HG03159 (cell line): ENCODE measurements around the gene MSRB1.

Experiments used
- ATAC-seq: cut with Tn5 transposase; IDR thresholded peaks from one replicate; pipeline ENCODE4 v1.9.1; 2021; ENCODE audit warnings: mild to moderate bottlenecking, moderate library complexity; ENCODE audit not compliant: unreplicated experiment

The MSRB1 gene

DNA sequence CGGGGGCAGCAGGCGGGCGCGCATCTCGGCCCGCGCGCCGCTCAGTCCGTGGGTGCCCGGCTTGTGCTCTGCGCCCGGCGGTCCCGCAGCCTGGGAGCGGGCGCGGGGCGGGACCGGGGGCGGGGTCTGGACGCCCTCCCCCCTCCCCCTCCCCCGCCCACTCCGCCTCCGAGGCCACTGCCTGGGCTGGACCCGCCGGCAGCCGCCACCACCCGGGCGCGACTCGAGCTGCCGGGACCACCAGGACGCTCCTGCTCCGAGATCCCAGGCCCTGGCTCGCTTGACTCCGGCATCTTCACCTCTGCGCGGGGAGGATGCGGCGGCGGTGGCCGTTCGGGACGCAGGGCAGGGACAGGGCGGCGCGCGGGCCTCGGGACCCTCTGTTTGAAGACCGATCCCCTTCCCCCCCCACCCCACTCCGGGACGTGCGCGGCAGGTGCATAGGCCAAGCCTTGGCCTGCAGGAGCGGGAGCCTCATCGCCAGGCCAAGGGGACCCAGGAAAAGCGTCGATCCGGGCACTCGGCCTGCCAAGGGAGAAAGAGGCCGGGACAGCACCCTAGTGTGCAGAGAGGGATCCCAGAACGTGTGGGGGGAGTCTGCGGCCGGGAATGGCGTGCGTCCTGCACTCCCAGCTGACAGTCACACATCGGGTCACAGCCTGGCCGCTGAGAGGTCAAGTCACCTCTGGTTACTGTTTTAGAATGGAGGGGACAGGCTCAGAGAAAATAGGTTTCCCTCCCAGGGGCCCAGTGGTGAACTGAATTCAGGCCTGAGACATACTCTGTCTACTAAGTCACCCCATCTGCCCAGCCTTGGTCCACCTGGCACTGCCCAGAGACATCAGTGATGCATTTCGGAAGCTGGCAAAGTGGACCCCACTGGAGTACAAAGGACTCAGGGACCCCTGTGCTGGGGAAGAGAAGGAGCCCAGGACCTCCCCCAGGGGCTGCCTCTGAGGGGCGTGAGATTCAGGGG lies 24.4 kb downstream of the MSRB1 start, which contains the start of gene HS3ST6:
HS3ST6 (minus strand) TSS at position 65 of the 976 bp plus-strand sequence. CDS start 92 bp downstream, outside the sequence.
- no peak for ATAC-seq

DNA sequence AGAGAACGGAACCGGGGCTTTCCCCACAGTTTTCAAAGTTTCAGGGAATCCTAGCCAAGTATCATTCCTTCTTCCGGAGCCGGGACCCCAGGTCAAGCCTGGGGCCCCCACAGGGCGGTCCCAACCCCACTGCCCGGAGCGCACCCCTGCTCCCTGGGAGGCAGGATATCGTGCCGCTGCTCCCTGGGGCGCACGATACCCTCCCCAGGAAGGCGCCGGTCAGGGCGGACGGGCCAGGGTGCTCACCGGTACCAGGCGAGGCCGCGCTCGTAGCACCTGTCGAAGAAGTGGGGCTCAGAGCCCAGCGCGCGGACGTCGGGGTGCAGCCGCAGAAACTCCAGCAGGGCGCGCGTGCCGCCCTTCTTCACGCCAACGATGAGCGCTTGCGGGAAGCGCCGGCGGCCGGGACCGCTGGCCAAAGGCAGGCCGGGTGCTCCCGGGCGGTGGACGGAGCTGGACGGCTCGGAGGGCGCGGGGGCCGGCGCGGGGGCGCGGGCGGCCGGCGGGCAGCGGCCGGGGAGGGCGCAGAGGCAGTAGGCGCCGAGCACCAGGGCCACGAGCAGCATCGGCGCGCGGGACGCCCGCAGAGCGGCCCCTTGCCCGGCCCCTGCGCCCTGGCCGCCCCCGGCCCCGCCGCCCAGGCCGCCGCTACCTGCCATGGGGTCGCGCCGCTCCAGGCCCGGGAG lies 25.2 kb downstream of the MSRB1 start:
- no peak for ATAC-seq

DNA sequence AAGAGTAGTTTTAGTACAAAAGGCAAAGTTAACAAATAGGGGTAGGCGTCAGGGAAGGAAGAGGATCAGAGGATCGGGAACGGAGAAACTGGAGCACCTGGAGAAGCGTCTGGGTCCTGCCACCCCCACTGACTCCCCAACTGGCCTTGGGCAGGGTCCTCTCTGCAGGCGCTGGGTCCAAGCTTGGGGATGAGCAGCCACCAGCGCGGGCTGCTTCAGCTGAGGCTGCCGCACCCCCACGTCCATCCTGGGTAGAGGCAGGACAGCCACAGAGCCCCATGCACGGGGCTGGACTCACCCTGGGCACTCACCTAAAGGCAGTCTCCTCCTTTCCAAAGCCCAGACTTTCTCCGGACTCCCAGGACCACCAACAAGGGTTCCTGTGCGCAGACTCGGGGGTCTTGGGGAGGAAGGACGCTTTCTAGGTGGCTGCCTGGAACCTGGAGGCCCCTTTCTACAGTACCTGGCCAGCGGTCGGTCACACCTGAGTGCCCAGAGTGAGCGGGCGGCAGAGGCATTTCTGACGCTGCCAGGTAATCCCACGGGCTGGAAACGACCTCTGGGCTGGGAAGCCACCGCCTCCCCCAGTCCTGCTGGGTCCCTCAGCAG lies 25.8 kb downstream of the MSRB1 start:
- no peak for ATAC-seq

DNA sequence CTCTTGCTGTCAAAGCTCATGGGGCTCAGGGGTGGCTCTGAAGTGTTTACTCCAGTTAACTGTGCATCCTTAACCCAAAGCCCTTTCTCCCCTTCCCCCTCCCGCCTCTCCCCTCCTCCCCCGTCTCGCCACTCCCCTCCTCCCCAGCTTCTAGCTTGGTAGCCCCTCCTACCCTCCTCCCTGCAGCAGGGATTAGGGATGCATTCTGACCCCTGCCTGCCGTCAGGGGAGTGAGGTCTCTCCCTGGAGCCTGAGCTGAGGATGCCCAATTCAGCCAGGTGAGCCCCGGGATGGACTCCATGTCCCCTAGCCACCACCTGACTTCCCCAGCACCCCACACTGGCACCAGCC lies 26.4 kb downstream of the MSRB1 start:
- no peak for ATAC-seq

DNA sequence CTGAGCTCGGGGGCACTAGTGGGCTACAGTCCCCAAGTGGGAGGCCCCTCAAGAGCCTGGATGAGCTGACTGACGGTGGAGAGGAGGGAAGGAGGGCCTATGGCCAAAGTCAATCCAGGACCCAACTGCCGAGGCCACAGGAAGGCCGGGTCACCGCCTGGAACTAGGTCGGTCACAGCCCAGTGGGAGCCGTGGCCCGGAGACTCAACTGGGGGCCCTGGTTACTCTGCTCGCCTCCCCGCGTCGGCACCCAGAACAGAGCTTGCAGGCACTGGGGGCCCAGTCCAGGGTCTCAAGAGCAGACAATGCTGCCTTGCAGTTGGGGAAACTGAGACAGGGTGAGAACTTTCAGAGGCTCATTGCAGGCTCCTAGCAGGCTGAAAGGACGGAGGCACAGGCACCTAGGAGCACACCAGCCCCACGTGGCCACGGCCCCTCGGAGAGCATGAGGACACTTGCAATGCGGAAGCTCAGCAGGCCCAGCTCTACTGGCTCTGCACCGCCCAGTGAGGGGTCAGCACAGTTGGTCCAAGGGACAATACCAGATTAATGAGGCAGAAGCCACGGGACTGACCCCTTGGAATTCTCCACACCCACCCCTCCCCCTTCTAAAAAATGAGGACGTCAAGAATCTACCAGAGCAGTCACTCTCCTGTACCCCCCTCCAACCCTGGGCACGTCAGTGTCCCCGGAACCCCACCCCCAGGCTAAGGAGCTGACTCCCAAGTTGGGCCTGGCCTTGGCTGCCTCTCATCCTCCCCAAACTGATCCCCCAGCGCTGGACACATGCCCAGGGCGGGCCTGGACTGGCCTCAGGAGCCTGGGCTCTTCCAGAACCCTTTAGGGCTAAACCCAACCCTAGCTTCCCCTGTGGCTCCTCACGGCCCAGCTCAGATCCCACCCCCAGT lies 27.0 kb downstream of the MSRB1 start:
- ATAC-seq: no peak

DNA sequence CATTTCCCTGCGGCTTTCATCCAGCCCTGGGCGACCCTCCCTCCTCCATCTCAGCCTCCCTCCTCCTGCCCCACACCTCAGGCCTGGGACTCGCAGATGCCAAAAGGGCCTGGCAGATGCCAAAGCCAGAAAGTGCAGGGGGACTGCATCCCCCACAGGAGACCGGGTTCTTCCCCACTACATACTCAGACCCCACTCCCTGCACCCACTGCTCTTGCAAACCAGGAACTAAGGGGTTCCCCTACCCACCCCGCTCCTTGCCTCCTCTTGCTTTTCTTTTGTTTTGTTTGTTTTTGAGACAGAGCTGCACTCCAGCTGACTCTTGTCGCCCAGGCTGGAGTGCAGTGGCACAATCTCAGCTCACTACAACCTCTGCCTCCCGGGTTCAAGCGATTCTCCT lies 28.0 kb downstream of the MSRB1 start:
- ATAC-seq: no peak

DNA sequence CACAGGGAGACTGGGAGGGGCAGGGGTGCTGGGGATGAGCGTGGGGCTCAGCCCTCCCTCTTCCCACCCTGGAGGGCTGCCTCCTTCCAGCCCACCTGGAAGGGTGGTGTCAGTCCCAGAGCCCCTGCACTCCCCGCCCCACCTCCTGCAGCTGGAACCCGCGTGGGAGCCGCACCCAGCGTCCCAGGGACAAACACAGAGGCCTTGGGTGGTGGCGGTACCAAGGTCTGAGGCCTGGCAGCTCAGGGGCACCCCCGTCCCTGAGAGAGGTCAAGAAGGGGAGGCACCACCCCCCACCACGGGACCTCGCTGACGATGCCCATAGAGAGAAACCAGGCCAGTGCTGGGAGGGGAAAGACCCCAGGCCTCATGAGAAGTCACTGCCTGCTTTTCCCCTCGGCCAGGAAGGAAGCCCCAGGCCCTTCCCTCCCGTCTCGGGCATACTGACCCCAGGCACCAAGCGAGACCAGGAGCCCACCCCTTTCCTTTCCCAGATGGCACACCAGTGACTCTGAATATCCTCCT lies 28.9 kb downstream of the MSRB1 start:
- ATAC-seq: no peak

DNA sequence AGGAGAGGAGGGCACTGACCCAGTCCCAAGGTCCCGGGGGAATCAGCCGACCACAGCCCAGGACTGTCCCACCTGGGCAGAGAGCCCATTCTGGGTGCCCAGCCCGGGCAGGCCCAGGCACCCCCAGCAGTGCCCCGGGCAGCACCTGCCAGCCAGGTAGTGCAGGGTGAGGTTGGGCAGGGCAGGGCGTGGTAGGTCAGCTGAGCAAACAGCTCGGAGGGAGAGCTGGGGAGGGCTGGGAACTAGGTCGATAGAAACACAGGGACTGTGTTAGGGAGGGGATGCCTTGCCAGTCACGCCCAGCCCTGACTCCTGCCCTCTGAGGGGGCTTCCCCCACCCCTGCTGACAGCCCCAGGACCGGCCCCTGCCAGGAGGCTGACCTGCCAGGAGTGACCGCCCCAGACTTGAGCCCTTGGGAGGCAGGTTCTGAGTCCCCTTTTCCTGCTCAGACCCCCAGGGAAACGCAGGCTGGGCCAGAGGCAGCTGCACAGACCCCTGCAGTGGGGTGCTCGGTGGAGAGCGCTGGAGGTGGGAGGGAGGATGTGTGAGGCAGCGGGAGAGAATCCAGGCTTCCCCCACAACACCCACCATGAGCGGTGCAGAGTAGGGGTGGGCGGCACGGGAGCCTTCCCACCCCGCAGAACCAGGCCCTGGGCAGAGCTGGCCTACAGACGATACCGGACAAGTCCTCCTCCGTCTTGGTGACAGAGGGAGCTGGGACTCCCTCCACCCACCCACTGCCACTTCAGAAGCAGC lies 29.5 kb downstream of the MSRB1 start:
- no peak for ATAC-seq

DNA sequence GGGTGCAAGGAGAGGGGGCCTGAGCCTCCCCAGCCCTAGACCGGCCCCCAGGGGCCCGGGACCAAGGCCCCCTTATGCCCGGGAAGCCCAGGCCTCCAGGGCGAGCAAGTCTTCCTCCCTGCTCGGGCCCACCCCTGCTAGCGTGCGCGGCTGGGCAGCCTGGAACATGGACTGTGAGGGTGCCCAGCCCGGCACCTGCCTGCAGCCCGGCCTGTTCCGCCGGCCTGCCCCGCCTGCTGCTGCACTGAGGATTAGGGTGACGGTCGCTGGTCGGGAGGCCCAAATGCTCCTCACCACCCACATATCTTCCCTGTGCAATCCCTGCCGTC lies 30.8 kb downstream of the MSRB1 start:
- ATAC-seq: no peak

DNA sequence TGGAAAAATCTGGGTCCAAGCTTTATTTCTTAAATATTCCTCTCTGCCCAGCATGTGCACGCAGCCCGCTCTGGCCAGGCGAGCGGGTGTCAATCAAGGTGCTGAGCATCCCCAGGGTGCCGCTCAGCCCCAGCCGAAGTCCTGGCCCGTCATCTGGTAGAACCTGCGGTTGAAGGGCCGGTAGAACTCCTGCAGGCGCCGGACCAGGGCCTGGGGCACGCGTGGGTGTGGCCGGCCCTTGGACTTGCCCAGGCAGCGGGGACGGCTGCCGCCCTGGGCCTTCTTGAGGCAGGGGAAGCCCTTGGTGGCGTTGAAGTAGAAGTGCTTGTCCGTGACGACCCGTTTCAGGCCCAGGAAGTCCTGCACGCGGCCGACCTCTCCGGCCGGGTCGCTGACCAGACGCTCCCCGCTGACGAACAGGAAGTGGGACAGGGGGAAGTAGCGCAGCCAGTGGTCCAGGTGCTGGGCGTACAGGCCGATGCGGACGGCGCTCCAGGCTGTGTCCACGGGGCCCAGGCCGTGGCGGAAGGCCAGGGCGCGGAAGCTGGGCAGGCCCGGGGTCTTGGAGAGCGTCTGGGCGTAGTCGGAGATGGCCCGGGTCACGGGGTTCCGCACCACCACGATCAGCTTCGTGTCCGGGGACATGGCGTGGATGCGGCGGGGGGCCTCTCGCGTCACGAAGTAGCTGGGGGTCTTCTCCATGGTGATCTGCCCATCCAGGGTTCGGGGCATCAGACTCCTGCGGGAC lies 31.4 kb downstream of the MSRB1 start:
- no peak for ATAC-seq

DNA sequence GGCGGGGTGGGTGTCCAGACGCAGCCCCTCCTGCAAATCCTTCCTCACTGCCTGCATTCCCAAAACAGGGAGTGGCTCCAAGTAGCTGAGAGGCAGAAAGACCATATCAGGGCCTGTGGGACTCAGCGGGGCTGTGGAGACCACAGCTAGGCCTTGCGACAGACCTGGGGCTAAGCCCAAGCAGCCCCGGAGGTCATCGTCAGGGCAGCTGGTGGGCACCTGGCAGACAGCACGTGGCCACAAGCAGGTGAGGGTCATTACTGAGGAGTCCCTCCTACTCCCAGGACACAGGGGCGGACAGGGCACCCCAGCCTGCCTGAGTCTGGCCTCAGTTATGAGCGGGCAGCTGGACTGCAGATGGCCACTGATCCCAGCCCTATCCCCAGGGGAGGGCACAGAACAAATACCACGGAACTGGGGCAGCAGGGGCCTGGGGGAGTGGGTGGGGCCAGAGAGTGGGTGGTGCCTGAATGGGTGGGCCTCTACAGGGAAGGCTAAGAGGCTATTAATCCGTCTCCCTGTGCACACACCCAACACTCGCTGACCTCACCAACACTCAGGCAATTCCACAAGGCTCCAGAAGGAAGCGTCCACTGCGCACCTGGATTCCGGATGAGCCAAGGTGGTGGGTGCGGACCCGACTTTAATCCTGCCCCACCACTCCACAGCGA lies 33.3 kb downstream of the MSRB1 start:
- ATAC-seq: no peak

DNA sequence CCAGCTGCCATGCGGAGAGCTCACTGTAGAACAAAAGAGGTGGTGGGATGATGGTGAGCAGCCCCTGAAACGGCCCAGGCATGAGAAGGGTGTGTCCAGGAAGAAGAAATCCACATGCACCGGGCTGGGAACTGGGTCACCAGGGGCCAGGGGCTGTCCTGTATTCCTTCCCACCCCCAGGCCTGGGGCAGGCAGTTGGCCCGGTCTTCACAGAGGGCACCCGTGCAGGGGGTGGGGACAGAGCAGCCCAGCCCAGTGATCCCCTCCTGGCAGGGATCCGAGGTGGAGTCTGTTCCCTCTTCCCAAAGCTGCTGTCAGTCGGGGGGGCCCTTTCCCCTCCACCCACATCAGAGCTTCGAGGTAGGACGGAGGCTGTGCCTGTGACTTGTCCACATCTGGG lies 34.0 kb downstream of the MSRB1 start:
- no peak for ATAC-seq

DNA sequence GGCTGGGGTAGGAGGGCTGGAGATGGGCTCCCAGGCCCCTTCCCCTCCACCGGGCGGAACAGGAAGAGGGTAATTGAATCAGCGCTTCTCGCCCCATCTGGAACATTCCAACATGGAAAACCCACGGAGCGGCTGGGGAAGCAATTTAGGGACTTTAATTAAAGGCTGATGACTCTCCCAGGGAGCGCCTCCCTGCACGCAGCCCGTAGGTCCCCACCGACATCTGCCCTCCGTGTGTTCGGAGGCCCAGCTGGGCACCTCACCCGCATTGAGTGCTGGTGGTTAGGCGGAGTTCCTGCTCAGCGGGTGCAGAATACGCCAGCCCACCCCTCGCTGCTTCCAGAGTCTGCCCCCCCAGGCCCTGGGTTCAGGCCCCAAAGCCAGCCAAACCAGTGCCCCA lies 34.8 kb downstream of the MSRB1 start:
- ATAC-seq: no peak

DNA sequence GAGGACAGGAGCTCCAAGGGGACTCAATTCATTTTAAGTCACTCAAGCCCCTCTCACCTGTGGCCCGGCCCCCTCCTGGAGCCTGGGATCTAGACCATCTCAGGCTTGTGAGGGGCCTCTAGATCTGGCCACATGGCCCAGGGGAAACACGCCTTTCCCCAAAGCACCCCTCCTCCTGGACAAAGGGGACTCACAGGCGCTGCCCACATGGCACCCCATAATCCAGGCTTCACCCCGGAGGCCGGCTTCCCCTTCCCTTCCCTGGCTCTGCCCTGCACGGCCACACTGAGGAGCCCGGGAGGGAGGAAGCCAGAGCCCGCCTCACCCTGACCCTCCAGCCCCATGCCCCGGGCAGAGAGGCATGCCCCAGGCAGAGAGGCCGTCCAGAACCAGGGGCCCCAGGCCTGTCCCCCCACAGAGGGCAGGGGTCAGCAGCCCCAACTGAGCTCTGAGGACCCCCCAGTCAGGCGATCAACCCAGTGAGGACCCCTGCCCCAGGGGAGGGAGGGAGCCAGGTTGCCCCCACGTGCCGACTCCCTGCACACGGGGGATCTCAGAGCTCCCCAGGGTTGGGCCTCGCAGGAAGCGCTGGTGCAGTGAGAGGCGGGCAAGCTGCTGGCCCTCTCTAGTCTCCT lies 35.7 kb downstream of the MSRB1 start:
- no peak for ATAC-seq

DNA sequence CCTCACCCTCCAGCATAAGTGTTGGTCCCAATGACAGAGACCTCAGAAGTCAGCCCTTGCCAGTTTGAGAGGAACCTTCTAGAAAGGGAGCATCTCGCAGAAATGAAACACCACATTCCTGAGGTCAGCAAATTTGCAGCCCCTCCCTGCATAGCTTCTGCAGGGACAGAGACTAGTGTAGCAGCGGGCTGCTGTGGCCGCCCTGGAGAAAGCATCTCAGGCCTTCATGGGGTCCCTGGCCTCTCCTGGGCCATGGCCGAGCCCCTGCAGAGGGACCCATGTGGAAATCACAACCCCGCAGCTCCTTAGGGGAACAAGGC lies 36.2 kb downstream of the MSRB1 start:
- no peak for ATAC-seq

DNA sequence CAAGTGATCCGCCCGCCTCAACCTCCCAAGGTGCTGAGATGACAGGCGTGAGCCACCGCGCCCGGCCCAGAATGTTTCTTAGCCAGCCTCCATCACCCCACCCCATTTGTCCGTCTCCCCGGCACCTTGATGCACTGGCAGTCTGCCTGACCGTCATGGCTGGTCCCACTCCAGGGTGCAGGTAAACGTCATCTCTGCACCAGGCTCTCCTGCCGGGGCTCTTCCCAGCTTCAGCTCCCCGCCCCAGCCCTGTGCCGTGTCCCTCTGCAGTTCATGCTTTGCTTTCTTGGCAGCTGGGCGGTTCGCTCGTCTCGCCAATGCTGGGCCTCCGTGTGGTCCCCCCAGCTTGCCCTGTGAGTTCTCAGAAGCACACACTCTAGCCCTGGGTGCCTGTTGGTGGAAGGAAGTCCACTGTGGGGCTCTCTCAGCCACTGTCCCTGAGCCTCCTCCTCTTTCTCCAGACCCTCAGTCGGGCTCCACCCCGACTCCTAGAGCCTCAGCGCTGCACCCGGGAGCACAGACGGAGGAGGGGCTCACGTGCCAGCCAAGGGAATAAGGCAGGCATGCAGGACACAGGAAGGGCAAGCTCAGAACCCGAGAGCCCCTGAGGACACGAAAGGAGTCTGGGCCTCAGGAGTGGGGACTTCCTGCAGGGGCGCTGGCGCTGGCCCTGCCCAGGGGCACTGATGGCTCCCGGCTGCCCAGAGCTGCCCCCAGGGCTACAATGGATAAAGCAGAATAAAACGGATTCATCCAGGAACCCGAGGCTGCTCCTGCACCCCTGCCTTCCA lies 36.7 kb downstream of the MSRB1 start:
- no peak for ATAC-seq
